NCI-H345 treated with DMSO at 0.1 percent for 48 hours (cell line): ENCODE results near the gene RASD2.

Source experiments
- DNase-seq: peaks from one replicate; lab custom pipeline; 2025; ENCODE audit not compliant: unreplicated experiment; lab: John Stamatoyannopoulos, UW

Gene RASD2

DNA sequence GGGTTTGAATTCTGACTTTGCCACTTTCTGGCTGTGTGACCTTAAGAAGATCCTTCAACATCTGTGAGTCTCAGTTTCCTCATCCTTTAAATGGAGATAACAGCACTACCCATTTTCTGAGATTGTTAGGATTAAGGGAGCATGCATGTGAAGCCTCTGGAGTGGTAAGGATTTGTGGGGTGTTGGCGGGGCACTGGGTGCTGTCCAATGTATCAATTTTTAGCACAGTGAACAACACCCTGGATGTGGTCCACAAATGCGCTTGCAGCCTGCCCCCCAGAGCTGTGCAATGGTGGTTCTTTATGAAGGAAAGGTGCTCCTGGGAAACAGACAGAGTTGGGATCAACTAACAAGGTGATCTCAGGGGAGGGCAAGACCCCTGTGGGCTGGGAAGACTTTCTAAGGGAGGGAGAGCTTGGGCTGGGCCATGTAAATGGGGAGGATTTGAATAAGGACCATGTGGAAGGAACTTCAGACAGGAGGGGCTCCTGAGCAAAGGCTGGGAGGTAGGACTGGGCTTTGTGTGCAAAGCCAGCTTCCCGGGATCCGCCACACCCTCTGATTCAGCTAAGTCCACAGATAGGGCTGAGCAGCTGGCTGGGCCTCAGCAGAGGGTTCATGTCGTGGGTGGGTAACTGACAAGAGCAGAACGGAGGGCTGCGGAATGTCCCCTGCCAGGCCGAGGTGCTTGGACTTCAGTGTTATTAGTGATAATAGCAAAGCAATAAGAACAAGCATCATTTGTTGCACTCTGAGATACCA, 22.7 kb upstream of the RASD2 start:
- no peak for DNase-seq

DNA sequence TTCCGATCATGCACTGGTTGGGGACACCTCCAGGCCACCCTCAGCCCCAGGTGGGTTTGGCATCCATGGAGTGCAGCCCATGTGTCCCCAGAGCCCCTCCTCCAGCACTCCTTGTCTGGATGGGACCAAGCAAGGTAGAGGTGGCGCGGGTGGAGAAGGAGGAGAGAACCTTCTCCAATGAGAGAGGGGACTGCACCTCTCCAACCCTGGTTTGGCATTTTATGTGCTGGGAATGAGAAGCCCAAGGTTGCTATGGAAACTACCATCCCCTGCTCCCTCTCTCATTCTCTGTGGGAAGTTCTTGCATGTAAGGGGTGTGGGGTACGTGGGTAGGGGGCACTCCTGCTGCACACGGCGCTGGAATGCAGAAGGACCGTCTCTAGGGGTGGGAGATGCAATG, 21.8 kb upstream of the RASD2 start:
- no peak for DNase-seq

GRCh38 chr22:35519306-35520000, 21.2 kb upstream of the RASD2 start:
- DNase-seq, result no peak

DNA sequence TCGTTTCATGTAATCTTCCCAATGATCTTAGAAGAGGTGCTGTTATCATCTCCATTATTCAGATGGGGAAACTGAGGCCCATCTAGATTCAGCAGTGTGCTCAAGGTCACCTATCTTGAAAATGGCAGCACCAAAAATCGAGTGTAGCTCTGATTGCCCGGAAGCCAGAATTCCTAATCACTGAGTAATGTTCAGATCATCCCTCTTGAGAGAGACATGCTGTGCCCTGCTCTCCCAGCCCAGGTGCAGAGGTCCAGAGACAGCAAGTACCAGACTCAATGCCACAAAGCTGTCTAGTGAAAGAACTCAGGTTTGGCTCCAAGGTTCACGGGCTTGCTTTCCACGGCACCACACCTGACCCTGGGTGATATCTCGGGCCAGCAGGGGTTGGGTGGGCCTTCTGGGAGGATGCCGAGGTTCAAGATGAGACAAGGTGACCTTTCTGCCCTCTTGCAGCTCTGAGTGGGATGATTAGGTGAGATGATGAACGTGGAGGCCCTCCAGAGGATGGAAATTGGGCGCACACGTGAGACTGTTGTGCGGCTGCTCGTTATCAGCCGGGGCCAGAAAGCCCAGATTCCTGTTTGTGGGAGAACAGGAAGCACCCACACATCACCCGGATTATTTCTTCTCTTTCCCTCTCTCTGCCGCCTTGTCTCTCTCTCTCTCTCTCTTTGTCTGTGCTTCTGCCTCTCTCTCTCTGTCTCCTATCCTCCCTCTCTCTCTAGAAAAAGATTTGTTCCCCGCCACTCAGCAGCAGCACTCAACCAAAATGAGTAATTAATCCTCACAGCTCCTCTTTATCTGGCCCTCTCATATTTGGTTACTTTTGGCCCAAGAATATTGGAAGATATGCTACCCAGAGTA, 19.0 kb upstream of the RASD2 start:
- no peak for DNase-seq

DNA sequence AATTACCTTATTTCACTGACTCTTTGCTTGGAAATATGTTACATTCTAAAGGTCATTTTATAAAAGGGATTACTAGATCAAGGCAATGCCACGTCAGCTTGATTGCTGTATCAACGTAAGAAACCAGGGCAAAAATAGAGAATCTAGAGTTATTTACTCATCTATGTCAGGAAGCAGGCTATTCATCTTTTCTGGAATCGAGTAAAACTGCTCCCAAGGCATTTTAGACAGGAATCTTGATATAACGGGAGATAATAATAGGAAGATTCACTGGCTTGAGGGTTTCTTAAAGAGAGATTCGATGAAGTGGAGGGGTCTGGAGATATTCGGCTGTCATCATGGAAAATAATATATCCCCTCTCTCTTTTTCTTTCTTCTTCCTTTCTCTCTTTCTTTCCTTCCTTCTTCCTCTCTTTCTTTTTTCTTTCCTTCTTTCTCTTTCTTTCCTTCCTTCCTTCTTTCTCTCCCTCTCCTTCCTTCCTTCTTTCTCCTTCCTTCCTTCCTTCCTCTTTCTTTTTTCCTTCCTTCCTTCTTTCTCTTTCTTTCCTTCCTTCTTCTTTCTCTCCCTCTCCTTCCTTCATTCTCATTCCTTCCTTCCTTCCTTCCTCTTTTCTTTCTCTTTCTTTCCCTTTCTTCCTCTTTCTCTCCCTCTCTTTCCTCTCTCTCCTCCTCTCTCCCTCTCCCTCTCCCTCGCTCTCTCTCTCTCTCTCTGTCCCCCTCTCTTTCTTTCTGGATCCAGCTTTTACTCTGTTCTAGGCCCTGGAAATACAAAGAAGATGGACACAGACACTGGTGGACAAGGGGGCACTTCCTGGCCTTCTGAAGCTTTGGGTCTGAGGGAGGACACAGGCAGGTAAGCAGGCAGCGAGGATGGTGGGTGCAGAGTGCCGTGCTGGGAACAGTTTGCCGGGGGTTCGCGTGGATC, 18.1 kb upstream of the RASD2 start:
- no peak for DNase-seq

- DNase-seq, result peak; percentile 33
Observed at GRCh38 chr22:35523167-35523947, 17.3 kb upstream of the RASD2 start.

DNA sequence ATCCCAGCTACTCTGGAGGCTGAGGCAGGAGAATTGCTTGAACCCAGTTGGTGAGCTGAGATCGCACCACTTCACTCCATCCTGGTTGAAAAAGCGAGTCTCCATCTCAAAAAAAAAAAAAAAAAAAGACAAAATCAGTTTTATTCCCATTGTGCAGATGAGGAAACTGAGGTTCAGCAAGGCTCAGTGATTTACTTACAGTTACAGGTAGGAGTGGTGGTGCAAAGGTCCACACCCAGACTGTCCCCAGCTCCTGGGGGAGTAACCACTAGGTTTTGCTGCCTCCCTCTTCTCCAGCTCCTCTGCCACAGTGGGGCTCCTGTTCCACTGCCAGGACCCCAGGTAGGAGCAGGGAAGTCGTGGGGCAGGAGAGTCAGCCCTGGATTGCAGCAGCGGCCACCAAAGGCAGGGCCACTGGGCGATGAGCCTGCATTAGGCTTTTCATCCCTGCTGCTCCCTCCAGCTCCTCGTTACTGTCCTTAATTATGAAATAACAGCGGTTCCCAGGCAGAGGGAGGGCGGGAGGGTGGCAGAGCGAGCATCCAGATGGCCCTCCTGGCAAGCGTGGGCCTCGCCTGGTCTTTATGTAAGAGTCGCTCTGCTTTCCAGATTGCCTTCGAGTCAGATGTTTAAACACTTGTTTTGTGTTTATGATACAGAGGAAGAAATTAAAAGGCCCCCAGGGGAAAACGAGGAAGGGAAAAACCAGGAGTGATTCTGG, 15.5 kb upstream of the RASD2 start:
- peak; percentile 75 for DNase-seq

GRCh38 chr22:35525687-35526332, 14.8 kb upstream of the RASD2 start:
- DNase-seq, result peak; percentile 75

DNA sequence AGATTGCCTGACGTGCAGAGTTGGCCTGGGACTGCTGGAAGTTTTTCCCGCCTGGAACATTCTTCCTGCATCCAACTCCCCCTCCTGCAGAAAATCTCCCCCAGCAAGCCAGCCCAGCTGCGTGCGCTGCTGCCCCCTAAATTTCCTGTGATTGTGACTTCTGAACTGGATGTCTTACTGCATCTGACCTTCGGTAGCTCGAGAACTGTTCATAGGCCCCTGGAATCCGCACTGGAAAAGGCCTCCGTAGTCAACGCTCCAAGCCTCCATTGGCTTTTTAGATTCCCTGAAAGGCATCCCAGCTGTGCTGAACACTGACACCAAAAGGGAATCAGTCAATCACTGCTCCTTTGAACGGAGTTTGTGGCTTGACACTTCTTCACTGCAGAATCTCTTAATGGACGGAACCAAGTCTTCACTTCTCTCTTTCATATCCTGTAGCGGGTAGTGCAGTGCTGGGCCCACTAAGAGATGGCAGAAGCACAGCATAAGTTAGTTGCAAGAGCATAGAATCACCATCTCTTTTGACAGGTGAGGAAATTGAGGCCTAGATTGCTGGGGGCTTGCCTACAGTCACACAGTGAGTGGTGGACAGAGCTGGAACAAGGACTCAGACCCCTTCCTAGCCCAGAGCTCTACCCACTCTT, 14.2 kb upstream of the RASD2 start:
- DNase-seq, result no peak

GRCh38 chr22:35528927-35529326, 11.7 kb upstream of the RASD2 start:
- no peak for DNase-seq

- DNase-seq, result no peak
Observed at GRCh38 chr22:35530700-35531099, 9.9 kb upstream of the RASD2 start.

DNA sequence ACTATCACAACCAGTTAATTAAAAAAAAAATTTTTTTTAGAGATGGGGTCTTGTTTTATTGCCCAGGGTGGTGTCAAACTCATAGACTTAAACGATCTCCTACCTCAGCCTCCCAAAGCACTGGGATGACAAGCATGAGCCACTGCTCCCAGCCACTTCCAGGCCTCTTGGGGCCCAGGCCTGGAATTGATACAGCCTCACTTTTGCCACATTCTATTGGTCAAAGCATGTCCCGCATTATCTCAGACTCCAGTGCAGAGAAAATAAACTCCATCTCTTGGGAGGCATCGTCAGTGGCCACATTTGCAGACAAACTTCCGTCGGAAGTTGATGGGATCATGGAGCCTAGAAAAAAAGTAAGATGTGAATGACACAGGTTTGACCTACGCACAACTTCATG, 9.4 kb upstream of the RASD2 start:
- DNase-seq, result no peak

DNA sequence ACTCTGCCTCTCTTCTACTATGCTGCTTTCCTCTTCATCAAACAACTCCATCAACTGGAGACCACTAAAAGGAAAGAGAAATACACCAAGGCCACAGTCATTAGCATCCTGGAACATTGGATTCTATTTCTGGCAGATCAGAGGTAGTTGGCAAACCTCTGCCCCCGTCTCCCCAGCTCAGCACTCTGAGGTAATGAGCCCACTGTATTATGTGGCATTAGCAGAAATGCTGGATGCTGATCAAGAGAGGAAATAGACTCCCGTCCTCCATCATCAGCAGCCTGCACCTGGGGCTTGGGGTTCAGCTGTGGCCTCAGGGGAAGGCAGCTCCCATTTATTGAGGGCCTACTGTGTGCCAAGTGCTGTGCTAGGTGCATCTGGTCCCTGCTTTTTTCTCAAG, 9.0 kb upstream of the RASD2 start:
- DNase-seq, result no peak

DNA sequence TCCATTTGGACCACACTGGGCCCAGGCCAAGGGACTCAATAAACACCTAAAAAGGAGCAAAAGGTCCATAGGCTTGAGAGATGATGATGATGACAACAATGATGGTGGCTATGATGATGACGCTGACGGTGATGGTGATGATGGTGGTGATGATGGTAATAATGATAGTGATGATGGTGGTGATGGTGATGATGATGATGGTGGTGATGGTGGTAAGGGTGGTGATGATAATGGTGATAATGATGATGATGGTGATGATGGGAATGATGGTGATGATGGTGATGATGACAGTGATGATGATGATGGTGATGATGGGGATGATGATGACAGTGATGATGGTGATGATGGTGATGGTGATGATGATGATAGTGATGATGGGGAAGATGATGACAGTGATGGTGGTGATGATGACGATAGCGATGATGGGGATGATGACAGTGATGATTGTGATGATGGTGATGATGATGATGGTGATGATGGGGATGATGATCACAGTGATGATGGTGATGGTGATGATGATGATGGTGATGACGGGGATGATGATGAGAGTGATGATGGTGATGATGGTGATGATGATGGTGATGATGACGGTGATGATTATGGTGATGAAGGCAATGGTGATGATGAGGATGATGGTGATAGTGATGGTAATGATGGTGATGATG, 7.1 kb upstream of the RASD2 start:
- DNase-seq, result no peak

GRCh38 chr22:35534091-35534490, 6.5 kb upstream of the RASD2 start:
- no peak for DNase-seq

GRCh38 chr22:35537232-35537631, 3.4 kb upstream of the RASD2 start:
- no peak for DNase-seq

GRCh38 chr22:35538801-35539321, 1.8 kb upstream of the RASD2 start:
- no peak for DNase-seq
